CD4-positive, alpha-beta T cell treated with Interleukin-21 for 1 hour (primary cell): ENCODE data around the gene TELO2.

Source experiments
- DNase-seq: peaks from one replicate; pipeline ENCODE4 v3.0.0-alpha.2; 2020

The TELO2 gene

GRCh38 chr16:1492923-1493745 lies at the start of gene TELO2:
Gene TELO2 (plus strand): TSS chr16:1493360. CDS start chr16:1494282, 922 bp downstream.
- peak; percentile 90 for DNase-seq

GRCh38 chr16:1443403-1443973 lies 49.7 kb upstream of the TELO2 start:
- DNase-seq, result no peak

GRCh38 chr16:1443980-1444729 lies 49.0 kb upstream of the TELO2 start, which contains the start of gene CCDC154:
Gene CCDC154 (minus strand): TSS chr16:1444556. CDS start chr16:1444322, 234 bp downstream.
- no peak for DNase-seq

GRCh38 chr16:1444730-1445517 lies 48.2 kb upstream of the TELO2 start:
- DNase-seq, result no peak

GRCh38 chr16:1445518-1446203 lies 47.5 kb upstream of the TELO2 start:
- no peak for DNase-seq

- DNase-seq, result no peak
Observed at GRCh38 chr16:1446296-1447080, 46.7 kb upstream of the TELO2 start.

- no peak for DNase-seq
Observed at GRCh38 chr16:1447965-1448364, 45.2 kb upstream of the TELO2 start.

GRCh38 chr16:1448536-1449116 lies 44.5 kb upstream of the TELO2 start:
- no peak for DNase-seq

- DNase-seq, result no peak
Observed at GRCh38 chr16:1449201-1449788, 43.9 kb upstream of the TELO2 start.

GRCh38 chr16:1450218-1450617 lies 42.9 kb upstream of the TELO2 start:
- no peak for DNase-seq

- no peak for DNase-seq
Observed at GRCh38 chr16:1450841-1451240, 42.3 kb upstream of the TELO2 start.

- DNase-seq, result no peak
Observed at GRCh38 chr16:1451702-1452392, 41.3 kb upstream of the TELO2 start.

GRCh38 chr16:1452530-1452929 lies 40.6 kb upstream of the TELO2 start:
- no peak for DNase-seq

- DNase-seq, result no peak
Observed at GRCh38 chr16:1453316-1453715, 39.8 kb upstream of the TELO2 start.

GRCh38 chr16:1454561-1454960 lies 38.6 kb upstream of the TELO2 start:
- DNase-seq, result no peak

- DNase-seq, result no peak
Observed at GRCh38 chr16:1455190-1456171, 37.7 kb upstream of the TELO2 start.

GRCh38 chr16:1456951-1457350 lies 36.2 kb upstream of the TELO2 start:
- no peak for DNase-seq

GRCh38 chr16:1457489-1458245 lies 35.5 kb upstream of the TELO2 start:
- DNase-seq, result no peak
